Kidney (tissue), 14 donors: ENCODE measurements around the gene ADSS1. TPM values are rescaled to one million over a fixed set of nuclear protein-coding genes. Genes with fewer than 3 reads are reported as not detected.

ENCODE experiments used
- DNase-seq, 5 donors: peaks; one replicate each; pipeline ENCODE4 v3.0.0-alpha.2; 2013 to 2020
- FAIRE-seq: peaks from 2 replicates; lab custom pipeline; 2012; peaks lifted over from hg19 to GRCh38; lab: Jason Lieb, UNC
- H3K27ac ChIP-seq, 2 donors: one replicate each; pipeline ENCODE4 v1.7.0; 2013; ENCODE audit warnings: low read depth in 2 of 2, low read length in 2 of 2, inconsistent platforms in 1 of 2
- H3K27me3 ChIP-seq: one replicate; pipeline ENCODE4 v1.7.1; 2013; ENCODE audit warnings: low read length, inconsistent platforms; ENCODE audit not compliant: control insufficient read depth, insufficient read depth
- H3K36me3 ChIP-seq, 3 donors: one replicate each; pipeline versions ENCODE4 v1.7.0 to v1.7.1; 2013; ENCODE audit warnings: low read length in 3 of 3, control low read depth in 1 of 3, inconsistent platforms in 1 of 3; ENCODE audit not compliant: insufficient read depth in 3 of 3, control insufficient read depth in 2 of 3
- H3K4me1 ChIP-seq, 3 donors: one replicate each; pipeline versions ENCODE4 v1.7.0 to v1.7.1; 2013; ENCODE audit warnings: low read length in 3 of 3, inconsistent platforms in 1 of 3, low read depth in 1 of 3; ENCODE audit not compliant: control insufficient read depth in 2 of 3, insufficient read depth in 2 of 3
- H3K4me3 ChIP-seq, 3 donors: one replicate each; pipeline versions ENCODE4 v1.7.0 to v1.8.1; 2013; ENCODE audit warnings: low read length in 3 of 3, control low read depth in 1 of 3, inconsistent platforms in 1 of 3
- H3K9ac ChIP-seq, 3 donors: one replicate each; pipeline versions ENCODE4 v1.7.0 to v1.7.1; 2013; ENCODE audit warnings: low read length in 3 of 3, control low read depth in 1 of 3, inconsistent platforms in 1 of 3
- H3K9me3 ChIP-seq, 3 donors: one replicate each; pipeline versions ENCODE4 v1.7.0 to v1.7.1; 2013; ENCODE audit warnings: low read length in 3 of 3, control low read depth in 1 of 3, inconsistent platforms in 1 of 3; ENCODE audit not compliant: control insufficient read depth in 2 of 3, insufficient read depth in 1 of 3
- CTCF ChIP-seq: IDR thresholded peaks from 3 replicates; pipeline ENCODE4 v1.5.1; 2012; ENCODE audit warnings: mild to moderate bottlenecking, moderate library complexity, borderline replicate concordance; ENCODE audit not compliant: insufficient read depth; ENCODE audit errors: extremely low read depth
- intact Hi-C: fragments of 100-400 bp; cut with DNase I; formaldehyde crosslinking; loops from one replicate; pipeline ENCODE4 v1.11.1; 2022
- polyA plus RNA-seq: library from polyadenylated mRNA; stranded (reverse); fragments of 350-450 nt; fragmentation: Illumina TruSeq; extraction: RNeasy Lipid Tissue Mini Kit (QIAGEN cat#74804); gene quantifications from one replicate; pipeline ENCODE4 v1.2.3, GENCODE V29; 2014; ENCODE audit warnings: low read depth, low replicate concordance; ENCODE audit not compliant: insufficient read depth
- total RNA-seq: library from RNA; stranded (reverse); fragmentation: NEBNext Ultra II Directional; extraction: Animal tissue kit (Norgen Biotek cat#: 25700); gene quantifications from one replicate; pipeline ENCODE4 v1.2.1, GENCODE V29; 2021
- donor health status: control.
- donor health status: control.
- donor health status: control.
- donor health status: control.
- donor health status: control.
- donor health status: DM: yes; HTN: yes; CAD: no.
- donor health status: Normal renal cell carcinoma (clear cell type).

ADSS1 gene
- total and polyA plus RNA-seq, 2 donors from 2014 or later: 7.5 to 16.5 TPM

- Histone ChIP-seq H3K4me3 (no peak overlapping the region), H3K9me3 (no peaks in the 10 kb centered on the region), H3K27me3 (no peaks in the 10 kb centered on the region), H3K9ac (no peak overlapping the region), H3K4me1 (no peaks in the 10 kb centered on the region), H3K36me3 (peaks cover 2 to 11% (median 4%) of the 10 kb centered on the region in 3 donors), H3K27ac (no peak overlapping the region)
- FAIRE-seq: no peak
- no peak for DNase-seq
- intact Hi-C loops: no loop called here
- no peak for TF ChIP-seq CTCF
These were observed 13.8 kb upstream of the ADSS1 start for GRCh38 chr14:104710071-104710735.

GRCh38 chr14:104712881-104713734 lies 10.9 kb upstream of the ADSS1 start:
- Histone ChIP-seq H3K27me3 (no peaks in the 10 kb centered on the region), H3K4me1 (peaks cover 0 to 6% (median 3%) of the 10 kb centered on the region in 3 donors), H3K9me3 (no peaks in the 10 kb centered on the region), H3K27ac (no peak overlapping the region), H3K9ac (no peak overlapping the region), H3K36me3 (peaks cover 2 to 11% (median 4%) of the 10 kb centered on the region in 3 donors), H3K4me3 (no peak overlapping the region)
- DNase-seq (no peak), FAIRE-seq (no peak)
- TF ChIP-seq CTCF: no peak
- intact Hi-C loops: no loop called here

- peaks cover 2 to 11% (median 4%) of the 10 kb centered on the region in 3 donors for H3K36me3 ChIP-seq
- H3K4me3 ChIP-seq: no peak overlapping the region
- no peak overlapping the region for H3K27ac ChIP-seq
- H3K4me1 ChIP-seq: peaks cover 0 to 6% (median 3%) of the 10 kb centered on the region in 3 donors
- no peak for TF ChIP-seq CTCF
- H3K9ac ChIP-seq: no peak overlapping the region
- no peaks in the 10 kb centered on the region for H3K9me3 ChIP-seq
- H3K27me3 ChIP-seq: no peaks in the 10 kb centered on the region
- intact Hi-C loops: no loop called here
- DNase-seq: no peak
- FAIRE-seq: no peak
These were observed 10.0 kb upstream of the ADSS1 start for GRCh38 chr14:104714066-104714465.
